H1 (cell line): ENCODE results near the gene IRF8. TPM values are rescaled to one million over a fixed set of nuclear protein-coding genes. Genes with fewer than 3 reads are reported as not detected.

ENCODE experiments used
- CTCF ChIA-PET: fragments of 300-600 bp; sonication (Branson Sonifier 250); formaldehyde crosslinking; loops from one replicate; lab custom pipeline; 2021; ENCODE audit not compliant: partially characterized antibody; lab: Charles Lee
- POLR2A ChIA-PET: fragments of 300-600 bp; sonication (Branson Sonifier 250); formaldehyde crosslinking; loops from one replicate; lab custom pipeline; 2021; ENCODE audit warnings: inconsistent platforms; ENCODE audit not compliant: partially characterized antibody; lab: Charles Lee
- DNase-seq, 2 experiments: peaks; one replicate each; pipeline versions ENCODE4 v3.0.0 to v3.0.0-alpha.2; 2010 to 2022; ENCODE audit warnings: low spot score in 2 of 2, low read depth in 1 of 2, mixed read lengths in 1 of 2
- FAIRE-seq: peaks from 2 replicates; lab custom pipeline; 2011; peaks lifted over from hg19 to GRCh38; lab: Jason Lieb, UNC
- H2AFZ ChIP-seq: 2 replicates; pipeline ENCODE4 v1.8.1; 2012; ENCODE audit warnings: low read length, inconsistent platforms
- H2AK5ac ChIP-seq: 2 replicates; pipeline ENCODE4 v1.6.1; 2013; ENCODE audit warnings: low read depth, low read length
- H2BK120ac ChIP-seq: replicated peaks from 2 replicates; pipeline ENCODE3; 2013; ENCODE audit warnings: low read depth, low read length, inconsistent platforms
- H2BK12ac ChIP-seq: 2 replicates; pipeline ENCODE4 v1.6.1; 2013; ENCODE audit warnings: low read depth, low read length
- H2BK15ac ChIP-seq: 2 replicates; pipeline ENCODE4 v1.6.1; 2013; ENCODE audit warnings: low read length
- H2BK20ac ChIP-seq: 2 replicates; pipeline ENCODE4 v1.6.1; 2013; ENCODE audit warnings: low read length
- H2BK5ac ChIP-seq: 2 replicates; pipeline ENCODE4 v1.6.1; 2013; ENCODE audit warnings: low read depth, low read length
- H3K14ac ChIP-seq: 2 replicates; pipeline ENCODE4 v1.6.1; 2013; ENCODE audit warnings: inconsistent platforms; ENCODE audit not compliant: insufficient read length
- H3K18ac ChIP-seq: 2 replicates; pipeline ENCODE4 v1.6.1; 2013; ENCODE audit warnings: low read length; ENCODE audit errors: extremely low read depth
- H3K23ac ChIP-seq: 2 replicates; pipeline ENCODE4 v1.6.1; 2013; ENCODE audit warnings: inconsistent platforms; ENCODE audit not compliant: insufficient read length
- H3K23me2 ChIP-seq: 2 replicates; pipeline ENCODE4 v1.6.1; 2013; ENCODE audit warnings: low read depth, low read length
- H3K27ac ChIP-seq: 2 replicates; pipeline ENCODE4 v1.6.1; 2011; ENCODE audit warnings: low read depth, low read length, inconsistent platforms
- H3K27me3 ChIP-seq, 4 experiments: replicated peaks in 1 of 4; 1 replicate in 1 of 4; 2 replicates in 3 of 4; pipeline versions ENCODE4 v1.6.1 to v1.8.1; 2011 to 2013; ENCODE audit warnings: low read length in 3 of 4, mild to moderate bottlenecking in 3 of 4, inconsistent platforms in 2 of 4, mixed read lengths in 2 of 4, moderate library complexity in 1 of 4; ENCODE audit not compliant: control insufficient read depth in 3 of 4, insufficient read depth in 3 of 4; ENCODE audit errors: extremely low read depth in 1 of 4
- H3K36me3 ChIP-seq, 4 experiments: 2 replicates each; pipeline versions ENCODE4 v1.6.1 to v1.8.1; 2011 to 2013; ENCODE audit warnings: mild to moderate bottlenecking in 4 of 4, low read length in 3 of 4, moderate library complexity in 2 of 4, control low read depth in 1 of 4, inconsistent platforms in 1 of 4; ENCODE audit not compliant: insufficient read depth in 4 of 4, control insufficient read depth in 2 of 4
- H3K4ac ChIP-seq: replicated peaks from 2 replicates; pipeline ENCODE3; 2013; ENCODE audit warnings: low read length, low read depth, mixed read lengths, inconsistent platforms; ENCODE audit not compliant: insufficient read length
- H3K4me1 ChIP-seq, 4 experiments: replicated peaks in 1 of 4; 1 replicate in 1 of 4; 2 replicates in 3 of 4; pipeline versions ENCODE4 v1.6.1 to v1.8.1; 2011 to 2013; ENCODE audit warnings: low read length in 3 of 4, inconsistent platforms in 2 of 4, mixed read lengths in 1 of 4; ENCODE audit not compliant: insufficient read depth in 4 of 4, control insufficient read depth in 3 of 4
- H3K4me2 ChIP-seq, 2 experiments: 2 replicates each; pipeline versions ENCODE4 v1.6.1 to v1.8.1; 2011 to 2013; ENCODE audit warnings: low read depth in 2 of 2, low read length in 2 of 2, control low read depth in 1 of 2, inconsistent platforms in 1 of 2, mild to moderate bottlenecking in 1 of 2; ENCODE audit not compliant: insufficient read depth in 1 of 2
- H3K4me3 ChIP-seq, 4 experiments: fragments of 200-600, 300-600 bp in 1 of 4; sonication (generic), shearing (Covaris generic), sonication (Bioruptor Twin) in 1 of 4; 2 replicates each; pipeline versions ENCODE4 v1.5.1 to v1.8.1; 2011 to 2016; ENCODE audit warnings: low read length in 4 of 4, low read depth in 3 of 4, control low read depth in 2 of 4, inconsistent platforms in 2 of 4, mild to moderate bottlenecking in 2 of 4, mixed read lengths in 1 of 4, moderate library complexity in 1 of 4; ENCODE audit not compliant: insufficient read depth in 2 of 4; ENCODE audit errors: extremely low read depth in 1 of 4
- H3K56ac ChIP-seq: replicated peaks from 2 replicates; pipeline ENCODE3; 2013; ENCODE audit warnings: low read depth, mild to moderate bottlenecking, mixed read lengths, low read length, inconsistent platforms; ENCODE audit not compliant: insufficient read length
- H3K79me1 ChIP-seq: 2 replicates; pipeline ENCODE4 v1.6.1; 2013; ENCODE audit warnings: low read depth, low read length, control low read depth
- H3K79me2 ChIP-seq, 2 experiments: 2 replicates each; pipeline versions ENCODE4 v1.6.1 to v1.8.1; 2012 to 2013; ENCODE audit warnings: low read length in 2 of 2, mild to moderate bottlenecking in 2 of 2, inconsistent platforms in 1 of 2; ENCODE audit not compliant: insufficient read depth in 2 of 2, control insufficient read depth in 1 of 2
- H3K9ac ChIP-seq, 4 experiments: replicated peaks in 1 of 4; 1 replicate in 1 of 4; 2 replicates in 3 of 4; pipeline versions ENCODE4 v1.6.1 to v1.8.1; 2011 to 2013; ENCODE audit warnings: low read depth in 3 of 4, low read length in 3 of 4, control low read depth in 2 of 4, mild to moderate bottlenecking in 2 of 4, moderate library complexity in 2 of 4, inconsistent platforms in 1 of 4; ENCODE audit errors: extremely low read depth in 1 of 4
- H3K9me3 ChIP-seq, 2 experiments: 2 replicates each; pipeline versions ENCODE4 v1.6.1 to v1.8.1; 2012 to 2013; ENCODE audit warnings: mild to moderate bottlenecking in 2 of 2, moderate library complexity in 2 of 2, control low read depth in 1 of 2, inconsistent platforms in 1 of 2, low read depth in 1 of 2, low read length in 1 of 2, mixed read lengths in 1 of 2; ENCODE audit not compliant: insufficient read depth in 2 of 2
- H4K20me1 ChIP-seq, 2 experiments: replicated peaks in 1 of 2; 2 replicates each; pipeline versions ENCODE3 to v1.8.1; 2011 to 2013; ENCODE audit warnings: inconsistent platforms in 2 of 2, low read length in 2 of 2, mild to moderate bottlenecking in 1 of 2; ENCODE audit not compliant: insufficient read depth in 2 of 2, control insufficient read depth in 1 of 2
- H4K5ac ChIP-seq: 2 replicates; pipeline ENCODE4 v1.6.1; 2013; ENCODE audit warnings: low read length, low read depth, mixed read lengths, inconsistent platforms; ENCODE audit not compliant: insufficient read length
- H4K8ac ChIP-seq: 2 replicates; pipeline ENCODE4 v1.8.0; 2013; ENCODE audit warnings: mild to moderate bottlenecking, moderate library complexity, low read length, inconsistent platforms; ENCODE audit not compliant: insufficient read depth; ENCODE audit errors: extremely low read depth
- H4K91ac ChIP-seq: replicated peaks from 2 replicates; pipeline ENCODE3; 2013; ENCODE audit warnings: low read length, mixed read lengths, inconsistent platforms; ENCODE audit not compliant: insufficient read length
- WGBS, 2 experiments: shearing (Covaris generic) in 1 of 2; methylation state at CpG; one replicate each; pipeline versions ENCODE4 v1.1.6 to v1.1.7; 2013 to 2015; ENCODE audit warnings: low lambda C conversion rate in 2 of 2, mixed read lengths in 2 of 2, inconsistent platforms in 1 of 2, low coverage in 1 of 2, missing lambda C conversion rate in 1 of 2; ENCODE audit not compliant: insufficient replicate concordance in 2 of 2, insufficient coverage in 1 of 2, insufficient read length in 1 of 2; ENCODE audit errors: extremely low coverage in 1 of 2, missing lambda C conversion rate in 1 of 2; 5-methylcytosine and 5-hydroxymethylcytosine counted together
- polyA plus RNA-seq, 7 experiments: library from polyadenylated mRNA; depleted of rRNA in 3 of 7; stranded (reverse) in 5 of 7; unstranded in 2 of 7; fragments of >200 nt in 5 of 7; fragments of 200-250 nt in 2 of 7; gene quantifications; 1 replicate in 5 of 7; 2 replicates in 1 of 7; 4 replicates in 1 of 7; pipeline versions ENCODE4 v1.2.1 to v1.2.3, GENCODE V29; 2011 to 2013; ENCODE audit warnings: missing spikeins in 2 of 7, mixed read lengths in 2 of 7
- total RNA-seq: library from RNA; stranded (reverse); fragmentation: NEBNext Ultra II Directional; extraction: Animal tissue kit (Norgen Biotek cat#: 25700); gene quantifications from 2 replicates; pipeline ENCODE4 v1.2.1, GENCODE V29; 2021

The IRF8 gene
- total and polyA plus RNA-seq, 2 of the 8 experiments (the other 6 are each of a cell fraction or from before 2014, with no cell fraction given) = 0.35 to 2.0 TPM

DNA sequence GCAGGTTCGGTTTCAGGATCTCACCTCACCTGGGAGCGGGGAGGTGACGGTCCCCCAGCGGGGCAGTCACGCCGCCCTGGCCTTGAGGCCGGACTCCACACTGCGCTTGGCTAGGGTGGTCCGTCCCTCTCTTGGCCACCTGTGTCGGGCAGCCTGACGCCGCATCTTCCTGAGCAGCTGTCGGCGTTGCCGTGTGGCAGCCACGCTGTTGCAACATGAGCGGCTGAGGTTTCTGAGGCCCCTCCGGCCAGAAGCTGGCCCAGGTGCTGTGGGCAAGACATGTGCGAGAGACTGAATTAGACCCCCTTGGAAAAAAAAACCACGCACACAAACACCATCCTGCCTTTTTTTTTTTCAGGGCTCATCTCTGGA lies 49.2 kb downstream of the IRF8 start:
- POLR2A ChIA-PET = no interaction called here
- Histone ChIP-seq H3K9ac (no peak overlapping the region), H3K27me3 (peaks cover 0 to 2% (median 0%) of the 10 kb centered on the region in 4 experiments; a peak in 1 of 7 replicates), H3K14ac (no peak overlapping the region), H2BK120ac (no peak overlapping the region), H3K23ac (no peak overlapping the region), H3K27ac (no peak overlapping the region), H3K56ac (no peak overlapping the region), H3K79me1 (no peaks in the 10 kb centered on the region), H3K4me1 (no peaks in the 10 kb centered on the region), H2BK20ac (no peak overlapping the region), H2BK5ac (no peak overlapping the region), H4K20me1 (no peaks in the 10 kb centered on the region), H4K5ac (no peak overlapping the region), H2BK12ac (no peak overlapping the region), H2AFZ (no peak overlapping the region), H3K4me3 (no peak overlapping the region), H3K36me3 (no peaks in the 10 kb centered on the region), H4K91ac (no peak overlapping the region), H3K9me3 (no peaks in the 10 kb centered on the region), H3K18ac (no peak overlapping the region), H2AK5ac (no peak overlapping the region), H3K79me2 (no peaks in the 10 kb centered on the region), H3K4ac (no peak overlapping the region), H3K23me2 (no peaks in the 10 kb centered on the region), H4K8ac (0 out of 2 replicates have a peak overlapping the region, but pooled peaks have one; percentile 66), H3K4me2 (no peak overlapping the region), H2BK15ac (no peak overlapping the region)
- 93% methylated on average over 19 of the region's 20 CpGs; no CpG with 5 or more reads in 1 of the 2 experiments for WGBS, 2 experiments
- DNase-seq (no peak), FAIRE-seq (no peak)
- CTCF ChIA-PET = no interaction called here
